IMR-90 (cell line): ENCODE measurements around the gene PALLD. TPM values are rescaled to one million over a fixed set of nuclear protein-coding genes. Genes with fewer than 3 reads are reported as not detected.

Source experiments
- ATAC-seq: fragments of 200-7000 bp; cut with Tn5 transposase; 2 replicates; pipeline ENCODE4 v1.9.1; 2020; ENCODE audit warnings: low read depth, mild to moderate bottlenecking, moderate library complexity
- BruUV-seq: library from RNA; stranded (reverse); fragments of 400-500 nt; replicated peaks from 2 replicates; lab custom pipeline; 2021; lab: Mats Ljungman, UMichigan
- CTCF ChIA-PET: fragments of 300-600 bp; formaldehyde crosslinking; extraction: SDS; loops from one replicate; lab custom pipeline; 2021; ENCODE audit warnings: antibody characterized with exemption; lab: Yijun Ruan, JAX
- POLR2A ChIA-PET: fragments of 300-600 bp; sonication (Branson Sonifier 250); formaldehyde crosslinking; loops from one replicate; lab custom pipeline; 2022; ENCODE audit warnings: antibody characterized with exemption; ENCODE audit not compliant: unreplicated experiment; lab: Charles Lee
- DNase-seq: peaks from one replicate; pipeline ENCODE4 v3.0.0; 2013
- H2AFZ ChIP-seq: replicated peaks from 2 replicates; pipeline ENCODE3; 2013; ENCODE audit warnings: low read length, mild to moderate bottlenecking; ENCODE audit not compliant: poor library complexity
- H2AK5ac ChIP-seq: 2 replicates; pipeline ENCODE4 v1.6.1; 2013; ENCODE audit warnings: low read depth, low read length, inconsistent platforms
- H2AK9ac ChIP-seq: replicated peaks from 2 replicates; pipeline ENCODE3; 2013; ENCODE audit warnings: mild to moderate bottlenecking, low read depth, low read length, moderate library complexity; ENCODE audit not compliant: poor library complexity
- H2BK120ac ChIP-seq: 2 replicates; pipeline ENCODE4 v1.6.1; 2013; ENCODE audit warnings: low read depth, low read length, inconsistent platforms
- H2BK15ac ChIP-seq: 3 replicates; pipeline ENCODE4 v1.6.1; 2013; ENCODE audit warnings: low read depth, low read length, inconsistent platforms
- H2BK20ac ChIP-seq: 2 replicates; pipeline ENCODE4 v1.6.1; 2013; ENCODE audit warnings: low read depth, mild to moderate bottlenecking, inconsistent platforms, low read length, moderate library complexity
- H2BK5ac ChIP-seq: 2 replicates; pipeline ENCODE4 v1.6.1; 2013; ENCODE audit warnings: mild to moderate bottlenecking, low read depth, low read length, inconsistent platforms; ENCODE audit not compliant: poor library complexity, severe bottlenecking
- H3K14ac ChIP-seq: replicated peaks from 2 replicates; pipeline ENCODE4 v1.6.1; 2013; ENCODE audit warnings: low read depth, low read length, inconsistent platforms
- H3K18ac ChIP-seq: 2 replicates; pipeline ENCODE4 v1.6.1; 2013; ENCODE audit warnings: low read depth, low read length, control low read depth
- H3K23ac ChIP-seq: 2 replicates; pipeline ENCODE4 v1.6.1; 2013; ENCODE audit warnings: low read depth, low read length, inconsistent platforms
- H3K27ac ChIP-seq: 2 replicates; pipeline ENCODE4 v1.5.1; 2013; ENCODE audit warnings: mild to moderate bottlenecking, control low read depth, low read length; ENCODE audit not compliant: insufficient read depth
- H3K27me3 ChIP-seq: 2 replicates; pipeline ENCODE4 v1.6.1; 2013; ENCODE audit warnings: low read length; ENCODE audit not compliant: control insufficient read depth, insufficient read depth
- H3K36me3 ChIP-seq: 2 replicates; pipeline ENCODE4 v1.6.1; 2013; ENCODE audit warnings: low read length, mixed read lengths; ENCODE audit not compliant: control insufficient read depth, insufficient read depth
- H3K4ac ChIP-seq: 2 replicates; pipeline ENCODE4 v1.6.1; 2013; ENCODE audit warnings: low read depth, low read length, inconsistent platforms
- H3K4me1 ChIP-seq: 2 replicates; pipeline ENCODE4 v1.6.1; 2013; ENCODE audit warnings: low read length, mixed read lengths; ENCODE audit not compliant: control insufficient read depth, insufficient read depth
- H3K4me2 ChIP-seq: 2 replicates; pipeline ENCODE4 v1.6.1; 2013; ENCODE audit warnings: low read depth, mild to moderate bottlenecking, control low read depth, low read length, moderate library complexity
- H3K4me3 ChIP-seq: 2 replicates; pipeline ENCODE4 v1.5.1; 2013; ENCODE audit warnings: low read depth, mild to moderate bottlenecking, control low read depth, low read length, moderate library complexity; ENCODE audit not compliant: insufficient read depth
- H3K56ac ChIP-seq: 2 replicates; pipeline ENCODE4 v1.6.1; 2013; ENCODE audit warnings: low read length, inconsistent platforms; ENCODE audit not compliant: insufficient read depth; ENCODE audit errors: extremely low read depth
- H3K79me1 ChIP-seq, 2 experiments: 2 replicates each; pipeline ENCODE4 v1.6.1; 2013; ENCODE audit warnings: low read length in 2 of 2, inconsistent platforms in 1 of 2, low read depth in 1 of 2
- H3K9ac ChIP-seq: 2 replicates; pipeline ENCODE4 v1.6.1; 2013; ENCODE audit warnings: low read depth, low read length, control low read depth
- H3K9me1 ChIP-seq: 2 replicates; pipeline ENCODE4 v1.6.1; 2013; ENCODE audit warnings: low read length, inconsistent platforms; ENCODE audit not compliant: insufficient read depth
- H3K9me3 ChIP-seq: 2 replicates; pipeline ENCODE4 v1.6.1; 2013; ENCODE audit warnings: low read length; ENCODE audit not compliant: control insufficient read depth, insufficient read depth
- H4K20me1 ChIP-seq: 2 replicates; pipeline ENCODE4 v1.6.1; 2013; ENCODE audit warnings: low read length, inconsistent platforms; ENCODE audit not compliant: insufficient read depth
- H4K5ac ChIP-seq: 2 replicates; pipeline ENCODE4 v1.6.1; 2013; ENCODE audit warnings: mild to moderate bottlenecking, low read depth, low read length, control low read depth
- H4K8ac ChIP-seq, 2 experiments: 2 replicates each; pipeline ENCODE4 v1.6.1; 2013; ENCODE audit warnings: low read depth in 2 of 2, low read length in 2 of 2, control low read depth in 1 of 2, inconsistent platforms in 1 of 2
- H4K91ac ChIP-seq: 2 replicates; pipeline ENCODE4 v1.6.1; 2013; ENCODE audit warnings: low read depth, low read length, inconsistent platforms; ENCODE audit not compliant: insufficient read depth
- BHLHE40 ChIP-seq: fragments of 150-350 bp; IDR thresholded peaks from 2 replicates; pipeline ENCODE4 v1.6.1; 2016; ENCODE audit warnings: mild to moderate bottlenecking, low read depth, low read length
- CEBPB ChIP-seq: IDR thresholded peaks from 2 replicates; pipeline ENCODE4 v1.6.1; 2012; ENCODE audit warnings: low read depth, low read length, improper control_type of control experiment
- FOS ChIP-seq: fragments of 150-350 bp; IDR thresholded peaks from 2 replicates; pipeline ENCODE4 v1.6.1; 2016; ENCODE audit warnings: low read depth, low read length
- MAFK ChIP-seq: IDR thresholded peaks from 2 replicates; pipeline ENCODE4 v1.6.1; 2012; ENCODE audit warnings: low read depth, low read length, improper control_type of control experiment
- MXI1 ChIP-seq: IDR thresholded peaks from 2 replicates; pipeline ENCODE4 v1.6.1; 2012; ENCODE audit warnings: low read depth, mild to moderate bottlenecking, low read length, moderate library complexity, borderline replicate concordance
- RFX5 ChIP-seq: IDR thresholded peaks from 2 replicates; pipeline ENCODE4 v1.8.0; 2012; ENCODE audit warnings: low read depth, mild to moderate bottlenecking, low read length, moderate library complexity
- WGBS, 2 experiments: methylation state at CpG; one replicate each; pipeline versions ENCODE4 v1.1.5 to v1.1.7; 2013; ENCODE audit warnings: missing lambda C conversion rate in 2 of 2; ENCODE audit not compliant: insufficient read length in 1 of 2; ENCODE audit errors: extremely low coverage in 2 of 2; 5-methylcytosine and 5-hydroxymethylcytosine counted together
- dilution Hi-C: fragments of 300-500 bp; cut with HindIII; formaldehyde crosslinking; loops from one replicate; pipeline ENCODE4 v1.14.3; 2018; ENCODE audit warnings: low sequenced_read_pairs; ENCODE audit not compliant: unreplicated experiment
- in situ Hi-C: fragments of 300-500 bp; cut with MboI; formaldehyde crosslinking; loops from 3 replicates; pipeline ENCODE4 v1.14.3; 2019; ENCODE audit warnings: low sequenced_read_pairs, inconsistent platforms, mixed read lengths
- intact Hi-C: fragments of 100-400 bp; cut with micrococcal nuclease; formaldehyde crosslinking; loops from 2 replicates; pipeline ENCODE4 v1.10.0; 2022
- polyA plus RNA-seq, 3 experiments: library from polyadenylated mRNA; depleted of rRNA; stranded (reverse); fragments of >200 nt; gene quantifications; 2 replicates each; pipeline ENCODE4 v1.2.3, GENCODE V29; 2012; ENCODE audit warnings: low replicate concordance in 1 of 3
- total RNA-seq: library from RNA; depleted of rRNA; stranded (reverse); fragments of >200 nt; gene quantifications from 2 replicates; pipeline ENCODE4 v1.2.3, GENCODE V29; 2012
- TF ChIP-seq, protein P1 (sequence below): fragments of 150-350 bp; IDR thresholded peaks from 2 replicates; pipeline ENCODE4 v1.6.1; 2016; ENCODE audit warnings: low read depth, mild to moderate bottlenecking, low read length, moderate library complexity, borderline replicate concordance
- TF ChIP-seq, protein P2 (sequence below): conservative IDR thresholded peaks from 2 replicates; pipeline ENCODE4 v1.5.1; 2012; ENCODE audit warnings: mild to moderate bottlenecking, low read depth, low read length, improper control_type of control experiment

PALLD gene
- total and polyA plus RNA-seq, 2 of the 4 experiments (the other 2 are of a cell fraction), result 91.0 to 91.9 TPM

DNA sequence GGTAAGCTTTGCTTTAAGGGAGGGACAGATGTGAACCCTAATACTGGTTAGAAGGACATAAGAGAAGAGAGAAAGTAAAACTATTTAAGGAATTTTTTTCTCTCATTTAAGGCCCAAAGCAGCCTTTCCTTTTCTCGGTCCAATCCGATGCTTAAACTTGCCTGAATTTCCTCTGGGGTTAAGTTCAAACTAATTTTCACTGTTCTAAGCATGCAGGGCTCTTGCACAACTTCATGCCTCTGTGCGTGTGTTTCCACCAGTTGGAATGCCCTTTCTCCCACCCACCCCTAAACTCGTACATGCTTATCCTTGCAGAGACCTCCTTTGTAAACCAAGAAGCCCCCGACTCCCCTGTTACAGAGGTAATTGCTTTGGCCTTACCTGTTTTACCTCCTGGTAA, 308.5 kb downstream of the PALLD start:
- H3K4me1 ChIP-seq, result peaks cover 6% of the 10 kb centered on the region
- no peaks in the 10 kb centered on the region for H4K20me1 ChIP-seq
- CTCF ChIA-PET, result no interaction called here
- H4K8ac ChIP-seq, result no peak overlapping the region
- no peaks in the 10 kb centered on the region for H3K79me1 ChIP-seq
- peak overlapping the region; percentile 37; the same call in 1 of the 2 replicates for H2BK20ac ChIP-seq
- no peak overlapping the region for H2AFZ ChIP-seq
- no TSS peak for BruUV-seq
- 60% methylated on average over 1 of the region's 5 CpGs; no CpG with 5 or more reads in 1 of the 2 experiments for WGBS, 2 experiments
- no peak overlapping the region for H3K23ac ChIP-seq
- H2BK120ac ChIP-seq, result peak overlapping the region; percentile 23; the same call in 1 of the 2 replicates
- no peak overlapping the region for H2AK9ac ChIP-seq
- DNase-seq (no peak), ATAC-seq (peak; percentile 13; the same call in 1 of the 2 replicates)
- TF ChIP-seq RFX5 (no peak), MXI1 (no peak), CEBPB (peak; percentile 58), BHLHE40 (no peak), FOS (no peak), MAFK (no peak)
- TF ChIP-seq, protein P1, sequence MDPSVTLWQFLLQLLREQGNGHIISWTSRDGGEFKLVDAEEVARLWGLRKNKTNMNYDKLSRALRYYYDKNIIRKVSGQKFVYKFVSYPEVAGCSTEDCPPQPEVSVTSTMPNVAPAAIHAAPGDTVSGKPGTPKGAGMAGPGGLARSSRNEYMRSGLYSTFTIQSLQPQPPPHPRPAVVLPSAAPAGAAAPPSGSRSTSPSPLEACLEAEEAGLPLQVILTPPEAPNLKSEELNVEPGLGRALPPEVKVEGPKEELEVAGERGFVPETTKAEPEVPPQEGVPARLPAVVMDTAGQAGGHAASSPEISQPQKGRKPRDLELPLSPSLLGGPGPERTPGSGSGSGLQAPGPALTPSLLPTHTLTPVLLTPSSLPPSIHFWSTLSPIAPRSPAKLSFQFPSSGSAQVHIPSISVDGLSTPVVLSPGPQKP, result no peak
- TF ChIP-seq, protein P2, sequence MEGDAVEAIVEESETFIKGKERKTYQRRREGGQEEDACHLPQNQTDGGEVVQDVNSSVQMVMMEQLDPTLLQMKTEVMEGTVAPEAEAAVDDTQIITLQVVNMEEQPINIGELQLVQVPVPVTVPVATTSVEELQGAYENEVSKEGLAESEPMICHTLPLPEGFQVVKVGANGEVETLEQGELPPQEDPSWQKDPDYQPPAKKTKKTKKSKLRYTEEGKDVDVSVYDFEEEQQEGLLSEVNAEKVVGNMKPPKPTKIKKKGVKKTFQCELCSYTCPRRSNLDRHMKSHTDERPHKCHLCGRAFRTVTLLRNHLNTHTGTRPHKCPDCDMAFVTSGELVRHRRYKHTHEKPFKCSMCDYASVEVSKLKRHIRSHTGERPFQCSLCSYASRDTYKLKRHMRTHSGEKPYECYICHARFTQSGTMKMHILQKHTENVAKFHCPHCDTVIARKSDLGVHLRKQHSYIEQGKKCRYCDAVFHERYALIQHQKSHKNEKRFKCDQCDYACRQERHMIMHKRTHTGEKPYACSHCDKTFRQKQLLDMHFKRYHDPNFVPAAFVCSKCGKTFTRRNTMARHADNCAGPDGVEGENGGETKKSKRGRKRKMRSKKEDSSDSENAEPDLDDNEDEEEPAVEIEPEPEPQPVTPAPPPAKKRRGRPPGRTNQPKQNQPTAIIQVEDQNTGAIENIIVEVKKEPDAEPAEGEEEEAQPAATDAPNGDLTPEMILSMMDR, result no peak
- intact Hi-C loops (no loop called here), in situ Hi-C loops (no loop called here), dilution Hi-C loops (no loop called here)
- no peak overlapping the region; the same call in 1 of the 2 replicates for H3K14ac ChIP-seq
- no peaks in the 10 kb centered on the region; the same call in 1 of the 2 replicates for H3K9me1 ChIP-seq
- POLR2A ChIA-PET, result no interaction called here
- H3K4ac ChIP-seq, result 0 out of 2 replicates have a peak overlapping the region, but pooled peaks have one; percentile 29
- H3K36me3 ChIP-seq, result no peaks in the 10 kb centered on the region
- no peak overlapping the region for H3K4me2 ChIP-seq
- 0 out of 3 replicates have a peak overlapping the region, but pooled peaks have one; percentile 40 for H2BK15ac ChIP-seq
- peak overlapping the region; percentile 53; the same call in 1 of the 2 replicates for H4K91ac ChIP-seq
- no peak overlapping the region for H3K56ac ChIP-seq
- no peak overlapping the region for H3K4me3 ChIP-seq
- H2BK5ac ChIP-seq, result no peak overlapping the region
- H4K5ac ChIP-seq, result no peak overlapping the region
- H3K27ac ChIP-seq, result no peak overlapping the region
- H3K18ac ChIP-seq, result no peak overlapping the region
- H3K9me3 ChIP-seq, result no peaks in the 10 kb centered on the region
- no peak overlapping the region for H3K9ac ChIP-seq
- H3K27me3 ChIP-seq, result no peaks in the 10 kb centered on the region
- peak overlapping the region; percentile 75; the same call in 1 of the 2 replicates for H2AK5ac ChIP-seq
